Dermis microvascular lymphatic vessel endothelial cell (primary cell): Measurements from ENCODE around the gene BABAM2. TPM values are rescaled to one million over a fixed set of nuclear protein-coding genes. Genes with fewer than 3 reads are reported as not detected.
"Not testable (repeated sequence)": the region's sequence is repeated elsewhere in the genome, so short reads cannot be mapped to it uniquely, and the experiment has no call there.

ENCODE experiments used
- DNase-seq, 2 donors: peaks; one replicate each; pipeline versions ENCODE4 v3.0.0 to v3.0.0-alpha.2; 2010; ENCODE audit warnings: low read depth in 2 of 2
- total RNA-seq: library from RNA; depleted of rRNA; stranded (reverse); fragments of >200 nt; gene quantifications from 2 replicates; pipeline ENCODE4 v1.2.1, GENCODE V29; 2014

The BABAM2 gene
- total RNA-seq = 13.0 and 16.6 TPM in 2 replicates

- DNase-seq = peak; percentile 66 to 88
These were observed at the start of gene BABAM2, which contains the start of gene RBKS for GRCh38 chr2:27890146-27890923. BABAM2 (plus strand) TSS chr2:27890729; CDS start chr2:27894557, 3,828 bp downstream. RBKS (minus strand) TSS chr2:27890387; CDS start chr2:27890345, 42 bp downstream.

DNA sequence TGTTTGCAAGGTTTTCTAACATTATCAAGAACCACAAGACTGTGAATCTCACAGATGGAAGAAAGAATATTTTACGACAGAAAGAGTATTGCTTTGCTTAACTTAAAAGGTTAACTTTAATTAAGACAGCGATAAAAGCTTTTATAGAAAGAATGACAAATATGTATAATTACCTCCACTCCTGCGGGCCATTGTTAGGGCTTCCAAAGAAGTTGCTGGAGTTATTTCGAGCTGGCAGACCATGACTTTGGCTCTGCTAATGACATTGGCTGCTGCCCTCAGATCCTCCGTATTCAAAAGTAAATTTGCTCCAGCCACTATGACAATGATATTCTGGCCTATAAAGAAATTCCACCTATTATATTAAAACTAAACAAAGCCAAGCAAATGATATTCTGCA lies 47.6 kb upstream of the BABAM2 start:
- no peak for DNase-seq

GRCh38 chr2:27843992-27844391 lies 46.5 kb upstream of the BABAM2 start:
- DNase-seq = no peak

DNA sequence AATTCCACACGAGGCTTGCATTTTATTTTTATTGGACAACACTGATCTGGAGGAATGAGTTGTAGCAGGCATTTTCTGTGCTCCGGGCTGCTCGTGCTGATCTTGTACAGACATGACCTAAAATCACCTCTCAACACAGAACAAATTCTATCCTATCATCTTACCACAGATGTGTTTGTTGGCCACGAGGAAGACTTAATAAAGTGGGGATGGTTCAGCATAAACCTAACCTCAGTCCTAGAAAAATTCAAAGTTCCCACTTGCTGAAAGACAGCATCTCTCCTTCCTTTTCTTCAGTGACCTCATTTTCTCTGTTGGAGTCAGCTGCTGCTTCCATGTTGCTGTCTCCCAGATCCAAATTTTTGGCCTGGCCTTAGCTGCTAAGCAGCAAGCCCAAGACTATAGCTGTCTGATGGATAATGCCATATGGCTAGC lies 45.7 kb upstream of the BABAM2 start:
- DNase-seq = no peak

DNA sequence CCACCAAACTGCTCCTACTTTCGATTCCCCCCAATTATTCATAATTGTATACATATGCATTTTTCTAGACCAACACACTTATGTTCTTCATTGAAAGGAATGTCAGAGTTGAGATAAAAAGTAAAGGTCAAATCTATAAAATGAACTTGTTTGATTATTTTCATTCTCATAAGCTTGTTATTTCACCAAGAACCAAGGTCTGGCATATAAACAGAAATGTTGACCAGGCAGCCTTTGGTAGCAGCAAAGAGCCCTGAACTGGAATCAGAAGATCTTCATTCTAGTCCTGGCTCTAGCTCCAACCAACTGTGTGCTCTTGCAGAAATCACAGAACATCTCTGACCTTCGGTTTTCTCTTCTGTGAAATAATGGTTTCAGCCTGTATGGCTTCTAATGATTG lies 43.2 kb upstream of the BABAM2 start:
- DNase-seq = no peak

DNA sequence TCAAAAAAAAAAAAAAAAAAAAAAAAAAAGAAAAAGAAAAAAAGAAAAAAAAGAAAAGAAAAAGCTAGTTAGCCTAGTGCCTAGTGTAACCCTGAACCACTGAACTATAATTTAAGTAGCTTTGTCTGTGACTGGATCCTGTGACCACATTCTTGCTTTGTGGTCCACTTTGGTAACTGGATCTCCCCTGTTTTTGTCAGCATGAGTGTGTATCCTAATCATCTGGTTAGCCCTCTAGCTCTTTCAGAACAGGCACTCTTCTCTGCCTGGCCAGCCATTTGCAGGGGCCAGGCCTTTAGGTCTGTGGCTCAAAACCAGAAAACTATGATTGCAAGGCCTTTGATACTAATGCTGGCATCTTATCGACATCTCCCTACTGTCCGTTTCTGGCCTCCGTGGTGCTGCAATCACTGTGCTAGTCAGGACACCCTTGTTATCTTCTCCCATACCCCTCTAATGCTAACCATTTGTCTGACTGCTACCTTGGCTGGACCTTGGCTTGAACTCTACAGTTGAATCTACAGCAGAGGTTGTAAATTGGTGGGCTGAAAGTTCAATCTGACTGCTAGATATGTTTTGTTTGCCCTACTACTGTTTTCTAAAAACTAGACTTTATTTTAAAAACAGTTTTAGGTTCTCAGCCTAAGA lies 40.8 kb upstream of the BABAM2 start:
- no peak for DNase-seq

GRCh38 chr2:27852691-27853090 lies 37.8 kb upstream of the BABAM2 start:
- DNase-seq = no peak

DNA sequence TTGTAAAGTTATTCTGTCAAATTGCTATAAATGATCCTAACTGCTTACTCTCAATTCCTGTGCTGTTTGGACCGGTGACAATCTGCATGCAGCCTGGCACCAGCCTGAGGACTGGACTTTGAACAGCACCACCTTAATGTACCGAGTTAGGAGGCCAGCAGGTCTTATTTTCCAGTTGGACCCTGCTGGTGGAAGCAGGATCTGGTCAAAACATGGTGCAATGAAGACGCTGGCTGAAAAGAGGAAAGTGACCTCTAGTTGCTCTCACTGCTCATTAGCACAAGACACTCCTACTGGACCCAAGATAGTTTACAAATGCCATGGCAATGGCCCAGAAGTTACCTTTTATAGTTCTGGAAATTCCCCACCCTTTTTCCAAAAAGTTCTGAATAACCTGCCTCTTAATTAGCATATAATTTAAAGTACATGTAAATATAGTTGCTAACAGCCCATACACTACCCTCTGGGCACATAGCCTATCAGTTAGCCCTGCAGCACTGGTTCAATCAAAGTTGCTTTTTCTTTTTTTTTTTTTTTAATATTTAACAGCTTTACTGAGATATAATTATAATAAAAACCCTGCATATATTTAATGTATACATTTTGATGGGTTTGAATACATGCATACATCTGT lies 36.2 kb upstream of the BABAM2 start:
- DNase-seq = no peak

DNA sequence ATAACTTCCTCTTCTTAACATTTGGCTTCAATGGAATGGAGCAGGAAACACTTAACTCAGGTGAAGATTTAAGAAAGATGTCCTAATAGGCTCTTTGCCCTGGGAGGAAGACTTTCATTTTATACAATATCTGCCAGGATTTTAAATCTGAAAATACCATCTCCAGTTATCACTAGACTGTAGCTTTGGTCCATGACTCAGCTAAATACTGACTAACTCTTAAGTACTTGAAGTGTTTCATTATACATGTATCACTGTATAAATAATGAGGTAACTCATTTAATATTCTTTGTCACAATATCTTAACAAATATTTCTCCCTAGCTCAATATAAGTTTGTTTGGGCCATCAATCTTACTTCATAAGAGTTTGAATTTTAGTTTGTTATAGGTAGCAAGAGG lies 35.1 kb upstream of the BABAM2 start:
- peak in 1 of 2 donors; percentile 28 for DNase-seq

DNA sequence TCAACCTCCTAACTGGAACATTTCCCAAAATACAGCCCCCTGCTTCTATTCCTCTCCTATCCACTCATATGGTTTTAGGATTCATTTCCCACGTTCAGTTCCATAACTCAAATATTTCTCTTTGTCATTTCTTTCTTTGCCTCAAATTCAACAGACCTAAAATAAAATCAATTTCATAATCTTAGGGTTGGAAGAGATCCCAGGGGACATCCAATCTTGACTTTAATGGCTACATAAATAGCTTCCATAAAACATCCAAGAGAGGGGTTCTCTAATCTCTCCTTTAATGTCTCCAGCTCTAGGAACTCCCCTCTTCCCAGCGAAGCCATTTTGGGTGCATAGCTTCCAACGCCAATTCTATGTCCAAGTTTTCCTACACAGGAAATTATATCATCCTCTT lies 34.1 kb upstream of the BABAM2 start:
- no peak for DNase-seq

- no peak for DNase-seq
These were observed 33.6 kb upstream of the BABAM2 start for GRCh38 chr2:27856956-27857355.

GRCh38 chr2:27857417-27858172 lies 32.9 kb upstream of the BABAM2 start:
- peak in 1 of 2 donors; percentile 32 for DNase-seq

- DNase-seq = peak in 1 of 2 donors; percentile 9
These were observed 30.4 kb upstream of the BABAM2 start for GRCh38 chr2:27860111-27860510.

DNA sequence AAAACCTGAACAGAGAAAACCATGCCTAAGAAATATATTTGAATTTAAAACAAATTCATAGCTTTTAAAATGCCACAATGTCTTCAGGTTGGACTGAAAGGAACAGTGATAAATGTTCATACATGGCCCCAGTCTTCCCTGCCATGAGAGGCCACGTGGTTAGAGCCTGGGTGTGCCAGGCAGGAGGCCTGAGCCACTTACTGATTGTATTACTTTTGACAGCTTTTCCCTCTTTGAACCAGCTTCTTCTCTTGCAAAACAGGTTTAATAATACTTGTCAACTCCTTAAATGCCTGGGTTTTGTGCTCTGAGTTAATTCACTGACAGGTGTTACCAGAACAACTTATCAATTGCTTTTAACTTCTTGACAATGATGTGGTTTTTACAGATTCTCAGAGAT lies 27.4 kb upstream of the BABAM2 start:
- DNase-seq = no peak

DNA sequence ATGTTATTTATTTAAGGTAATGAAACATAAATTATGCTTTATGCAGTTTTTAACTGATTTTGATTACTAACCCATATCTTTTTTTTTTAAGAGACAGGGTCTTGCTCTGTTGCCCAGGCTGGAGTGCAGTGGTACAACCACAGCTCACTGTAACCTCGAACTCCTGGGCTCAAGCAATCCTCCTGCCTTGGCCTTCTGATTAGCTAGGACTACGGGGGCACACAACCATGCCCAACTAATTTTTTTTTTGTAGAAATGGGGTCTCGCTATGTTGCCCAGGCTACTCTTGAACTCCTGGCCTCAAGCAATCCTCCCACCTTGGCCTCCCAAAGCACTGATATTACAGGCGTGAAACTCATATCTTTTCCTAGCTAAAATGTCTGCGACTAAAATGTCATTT lies 26.6 kb upstream of the BABAM2 start:
- DNase-seq = not testable (repeated sequence)

DNA sequence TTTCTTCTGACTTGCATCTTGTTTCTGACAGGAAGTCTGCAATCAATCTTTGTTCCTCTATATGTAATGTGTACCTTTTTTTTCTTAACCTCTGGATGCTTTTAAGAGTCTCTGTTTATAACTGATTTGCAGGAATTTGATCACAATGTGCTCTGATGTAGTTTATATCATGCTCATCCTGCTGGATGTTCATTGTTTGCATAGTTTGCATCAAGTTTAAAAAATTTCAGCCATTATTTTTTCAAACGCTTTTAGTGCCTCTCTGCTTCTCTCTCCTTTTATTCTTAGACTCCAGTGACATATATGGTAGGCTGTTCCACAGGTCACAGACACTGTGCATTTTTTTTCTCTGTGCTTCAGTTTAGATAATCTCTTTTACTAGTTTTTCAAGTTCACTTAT lies 24.3 kb upstream of the BABAM2 start:
- DNase-seq = no peak

- DNase-seq = no peak
These were observed 20.8 kb upstream of the BABAM2 start for GRCh38 chr2:27869763-27870162.

DNA sequence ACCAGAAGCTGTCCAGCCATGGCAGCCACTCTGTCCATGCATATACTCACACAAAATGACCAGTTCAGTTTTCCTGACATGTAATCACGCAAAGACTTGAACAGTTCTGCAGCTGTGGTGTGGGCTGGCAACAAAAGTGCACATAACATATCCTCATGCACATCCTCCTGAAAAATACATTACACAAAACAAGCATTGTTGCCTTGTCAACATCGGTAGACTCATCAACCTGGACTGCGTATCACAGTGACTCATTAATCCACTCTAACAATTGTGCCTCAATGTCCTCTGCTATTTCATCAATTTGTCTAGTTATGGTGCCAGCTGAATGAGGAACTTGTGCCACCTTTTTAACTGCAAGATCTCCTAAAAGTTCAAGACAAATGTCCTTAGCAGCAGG lies 19.8 kb upstream of the BABAM2 start:
- peak in 1 of 2 donors; percentile 34 for DNase-seq

GRCh38 chr2:27871802-27872201 lies 18.7 kb upstream of the BABAM2 start:
- DNase-seq = no peak

DNA sequence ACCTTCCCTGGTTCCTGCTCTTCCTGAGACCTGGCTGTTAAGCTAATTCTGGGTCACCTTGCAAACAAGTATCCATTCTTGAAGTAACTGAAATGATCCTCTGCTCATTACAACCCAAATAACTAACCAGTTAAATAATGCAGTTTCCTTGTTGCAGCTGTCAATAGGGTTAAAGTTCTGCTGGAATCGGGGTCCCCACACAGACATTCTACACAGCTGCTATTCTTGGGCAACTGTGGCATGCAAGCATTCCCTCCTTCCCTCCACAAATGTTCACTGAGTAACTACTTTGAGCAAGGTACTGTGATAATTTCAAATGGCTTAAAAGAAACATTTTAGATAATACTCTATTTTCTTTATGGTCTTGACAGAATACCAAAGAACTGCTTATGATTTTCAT lies 17.4 kb upstream of the BABAM2 start:
- no peak for DNase-seq

DNA sequence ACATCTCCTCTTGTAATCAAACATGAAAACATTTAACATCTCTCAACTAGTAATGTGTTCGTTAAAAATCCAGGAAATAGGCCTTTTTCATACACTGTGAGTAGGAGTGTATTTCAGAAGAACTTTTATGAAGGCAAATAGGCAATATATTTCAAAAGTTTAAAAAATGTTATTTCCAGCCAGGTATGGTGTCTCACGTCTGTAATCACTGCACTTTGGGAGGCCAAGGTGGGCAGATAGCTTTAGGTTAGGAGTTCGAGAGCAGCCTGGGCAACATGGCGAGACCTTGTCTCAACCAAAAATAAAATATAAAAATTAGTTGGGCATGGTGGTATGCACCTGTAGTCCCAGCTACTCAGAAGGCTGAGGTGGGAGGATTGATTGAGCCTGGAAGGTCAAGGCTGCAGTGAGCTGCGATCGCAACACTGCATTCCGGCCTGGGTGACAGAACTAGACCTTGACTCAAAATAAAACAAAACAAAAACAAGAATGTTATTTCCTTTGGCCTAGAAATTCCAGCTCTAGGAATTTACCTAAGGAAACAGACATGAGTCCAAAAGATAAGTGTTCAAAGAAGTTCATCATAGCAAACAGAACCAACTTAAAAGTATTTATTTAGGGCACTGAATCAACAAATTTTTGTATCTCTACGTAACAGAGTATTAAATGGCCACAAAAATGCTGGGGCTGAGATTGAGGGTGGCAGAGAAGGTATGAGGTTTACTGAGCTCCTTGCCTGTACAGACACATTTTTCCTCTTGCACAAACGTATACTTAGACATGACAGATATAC lies 15.2 kb upstream of the BABAM2 start:
- DNase-seq = no peak
